GM21717 (cell line): Measurements from ENCODE around the gene FSTL4.
"Not testable (repeated sequence)": the region's sequence is repeated elsewhere in the genome, so short reads cannot be mapped to it uniquely, and the experiment has no call there.

ENCODE experiments used
- ATAC-seq: cut with Tn5 transposase; IDR thresholded peaks from one replicate; pipeline ENCODE4 v1.9.1; 2021; ENCODE audit warnings: mild to moderate bottlenecking, moderate library complexity; ENCODE audit not compliant: unreplicated experiment

The FSTL4 gene

GRCh38 chr5:133559960-133560359, 52.4 kb downstream of the FSTL4 start:
- ATAC-seq: no peak

- ATAC-seq: no peak
These were observed 55.8 kb downstream of the FSTL4 start for GRCh38 chr5:133556551-133556950.

GRCh38 chr5:133554279-133554678, 58.1 kb downstream of the FSTL4 start:
- no peak for ATAC-seq

GRCh38 chr5:133552925-133553525, 59.3 kb downstream of the FSTL4 start:
- ATAC-seq: no peak

GRCh38 chr5:133546500-133546899, 65.8 kb downstream of the FSTL4 start:
- no peak for ATAC-seq

GRCh38 chr5:133544346-133544745, 68.0 kb downstream of the FSTL4 start:
- no peak for ATAC-seq

GRCh38 chr5:133539818-133540217, 72.5 kb downstream of the FSTL4 start:
- no peak for ATAC-seq

- ATAC-seq: no peak
These were observed 73.6 kb downstream of the FSTL4 start for GRCh38 chr5:133538718-133539117.

- ATAC-seq: not testable (repeated sequence)
These were observed 77.0 kb downstream of the FSTL4 start for GRCh38 chr5:133535241-133535929.

GRCh38 chr5:133534566-133534965, 77.8 kb downstream of the FSTL4 start:
- no peak for ATAC-seq

GRCh38 chr5:133533541-133533940, 78.8 kb downstream of the FSTL4 start:
- no peak for ATAC-seq

- ATAC-seq: no peak
These were observed 80.7 kb downstream of the FSTL4 start for GRCh38 chr5:133531594-133531993.

GRCh38 chr5:133531178-133531577, 81.2 kb downstream of the FSTL4 start:
- ATAC-seq: no peak

GRCh38 chr5:133530270-133530669, 82.1 kb downstream of the FSTL4 start:
- no peak for ATAC-seq

- no peak for ATAC-seq
These were observed 83.5 kb downstream of the FSTL4 start for GRCh38 chr5:133528841-133529240.

GRCh38 chr5:133527311-133527710, 85.0 kb downstream of the FSTL4 start:
- no peak for ATAC-seq

- no peak for ATAC-seq
These were observed 86.0 kb downstream of the FSTL4 start for GRCh38 chr5:133526368-133526767.

GRCh38 chr5:133525126-133525525, 87.2 kb downstream of the FSTL4 start:
- no peak for ATAC-seq

GRCh38 chr5:133524666-133525065, 87.7 kb downstream of the FSTL4 start:
- ATAC-seq: no peak

- ATAC-seq: no peak
These were observed 88.3 kb downstream of the FSTL4 start for GRCh38 chr5:133523961-133524586.

- ATAC-seq: no peak
These were observed 89.2 kb downstream of the FSTL4 start for GRCh38 chr5:133523013-133523658.

- ATAC-seq: no peak
These were observed 90.5 kb downstream of the FSTL4 start for GRCh38 chr5:133521801-133522200.
